Measurements from ENCODE around the gene SRD5A3. TPM values are rescaled to one million over a fixed set of nuclear protein-coding genes. Genes with fewer than 3 reads are reported as not detected.
A peak's percentile ranks its signal among the peaks of the same experiment; 100 is the strongest.
"Not testable (repeated sequence)": the region's sequence is repeated elsewhere in the genome, so short reads cannot be mapped to it uniquely, and the experiment has no call there.

The SRD5A3 gene
- total RNA-seq, 1 donor from 2014 or later = 12.7 TPM

DNA sequence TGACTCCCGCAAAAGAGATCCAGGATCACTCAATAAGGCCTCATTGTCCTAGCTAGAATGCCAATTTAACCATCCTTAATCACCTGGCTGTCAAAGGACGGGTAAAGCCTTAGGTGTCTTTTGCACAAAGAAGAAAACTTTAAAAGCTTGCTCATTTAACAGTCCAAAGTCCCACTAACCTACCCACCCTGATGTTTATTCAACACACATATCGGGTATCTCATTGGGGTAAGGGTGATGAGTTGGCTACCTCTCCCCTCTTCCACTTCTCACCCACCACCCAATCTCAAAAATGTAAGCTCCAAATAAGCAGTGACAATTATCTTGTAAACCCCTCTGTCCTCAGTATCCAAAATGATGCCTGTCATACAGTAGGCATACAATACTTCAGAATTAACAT lies 988 bp upstream of the SRD5A3 start:
- DNase-seq = no peak
- no peak overlapping the region for H3K27ac Mint-ChIP-seq (ENCODE audit: unreplicated experiment)
- H3K4me1 Mint-ChIP-seq (ENCODE audit: low read depth, unreplicated experiment) = peaks cover 2% of the 10 kb centered on the region
- no peaks in the 10 kb centered on the region for H3K36me3 Mint-ChIP-seq (ENCODE audit: unreplicated experiment)
- H3K4me3 Mint-ChIP-seq (ENCODE audit: unreplicated experiment) = no peak overlapping the region
- peaks cover 1% of the 10 kb centered on the region for H3K27me3 Mint-ChIP-seq (ENCODE audit: unreplicated experiment)
- TF ChIP-seq, protein P1, sequence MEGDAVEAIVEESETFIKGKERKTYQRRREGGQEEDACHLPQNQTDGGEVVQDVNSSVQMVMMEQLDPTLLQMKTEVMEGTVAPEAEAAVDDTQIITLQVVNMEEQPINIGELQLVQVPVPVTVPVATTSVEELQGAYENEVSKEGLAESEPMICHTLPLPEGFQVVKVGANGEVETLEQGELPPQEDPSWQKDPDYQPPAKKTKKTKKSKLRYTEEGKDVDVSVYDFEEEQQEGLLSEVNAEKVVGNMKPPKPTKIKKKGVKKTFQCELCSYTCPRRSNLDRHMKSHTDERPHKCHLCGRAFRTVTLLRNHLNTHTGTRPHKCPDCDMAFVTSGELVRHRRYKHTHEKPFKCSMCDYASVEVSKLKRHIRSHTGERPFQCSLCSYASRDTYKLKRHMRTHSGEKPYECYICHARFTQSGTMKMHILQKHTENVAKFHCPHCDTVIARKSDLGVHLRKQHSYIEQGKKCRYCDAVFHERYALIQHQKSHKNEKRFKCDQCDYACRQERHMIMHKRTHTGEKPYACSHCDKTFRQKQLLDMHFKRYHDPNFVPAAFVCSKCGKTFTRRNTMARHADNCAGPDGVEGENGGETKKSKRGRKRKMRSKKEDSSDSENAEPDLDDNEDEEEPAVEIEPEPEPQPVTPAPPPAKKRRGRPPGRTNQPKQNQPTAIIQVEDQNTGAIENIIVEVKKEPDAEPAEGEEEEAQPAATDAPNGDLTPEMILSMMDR (IDR thresholded peaks at IDR 0.05; ENCODE audit: partially characterized antibody, unreplicated experiment) = no peak
- H3K9me3 Mint-ChIP-seq (ENCODE audit: unreplicated experiment) = peaks cover 6% of the 10 kb centered on the region

DNA sequence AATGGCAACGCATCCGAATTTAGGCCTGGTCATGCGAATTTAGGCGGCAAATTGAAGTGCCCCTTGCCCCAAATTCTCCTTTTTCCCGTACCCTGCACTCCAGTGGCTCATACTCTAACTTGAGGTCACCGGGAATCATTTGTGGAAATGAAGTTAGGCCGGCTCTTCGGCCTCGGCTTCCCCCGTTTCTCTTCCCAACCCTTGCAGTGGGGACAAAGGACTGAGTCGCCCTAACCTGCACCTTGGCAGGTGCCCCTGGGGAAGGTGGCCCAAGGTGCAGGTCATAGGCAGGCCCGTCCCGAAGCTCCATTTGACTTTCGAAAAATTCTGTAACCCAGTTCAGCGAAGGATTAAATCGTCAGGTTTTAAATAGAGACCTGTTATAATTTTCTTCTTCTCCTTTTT lies 811 bp downstream of the SRD5A3 start:
- no peaks in the 10 kb centered on the region for H3K36me3 Mint-ChIP-seq (ENCODE audit: unreplicated experiment)
- peaks cover 2% of the 10 kb centered on the region for H3K4me1 Mint-ChIP-seq (ENCODE audit: low read depth, unreplicated experiment)
- TF ChIP-seq, protein P1 (IDR thresholded peaks at IDR 0.05; ENCODE audit: partially characterized antibody, unreplicated experiment) = no peak
- peak overlapping the region; percentile 86 for H3K4me3 Mint-ChIP-seq (ENCODE audit: unreplicated experiment)
- peaks cover 1% of the 10 kb centered on the region for H3K27me3 Mint-ChIP-seq (ENCODE audit: unreplicated experiment)
- peak overlapping the region; percentile 62 for H3K27ac Mint-ChIP-seq (ENCODE audit: unreplicated experiment)
- no peak for DNase-seq
- peaks cover 4% of the 10 kb centered on the region for H3K9me3 Mint-ChIP-seq (ENCODE audit: unreplicated experiment)

DNA sequence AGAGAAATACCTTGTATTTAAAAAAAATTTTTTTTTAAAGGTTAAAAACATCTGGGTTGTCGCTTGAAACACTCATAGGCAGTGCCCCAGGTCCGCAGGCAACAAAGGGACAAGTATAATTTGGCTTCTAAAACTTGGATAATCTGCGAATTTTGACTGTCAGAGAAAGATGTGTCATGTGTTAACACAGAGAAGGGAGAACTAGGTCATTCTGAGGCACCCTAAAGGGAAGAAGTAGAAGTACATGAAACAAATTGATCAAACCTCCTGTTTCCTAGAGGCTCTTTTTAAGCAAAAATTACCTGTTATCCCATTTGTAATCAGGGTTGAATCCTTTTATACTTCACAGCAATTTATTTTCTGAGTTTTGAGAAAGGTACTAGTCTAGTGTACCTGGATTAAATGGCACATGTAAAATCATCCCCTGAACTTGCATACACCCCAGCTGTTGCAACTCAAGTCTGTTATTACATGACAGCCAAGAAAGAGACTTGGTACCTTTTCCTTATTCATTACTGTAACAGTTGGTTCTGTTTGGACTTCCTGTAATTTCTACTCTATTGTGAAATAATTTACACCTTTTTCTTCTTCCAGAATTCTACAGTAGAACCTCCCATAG lies 1.7 kb downstream of the SRD5A3 start:
- Mint-ChIP-seq H3K27ac (ENCODE audit: unreplicated experiment) (no peak overlapping the region), H3K27me3 (ENCODE audit: unreplicated experiment) (peaks cover 1% of the 10 kb centered on the region), H3K9me3 (ENCODE audit: unreplicated experiment) (peaks cover 3% of the 10 kb centered on the region), H3K4me1 (ENCODE audit: low read depth, unreplicated experiment) (peaks cover 2% of the 10 kb centered on the region), H3K4me3 (ENCODE audit: unreplicated experiment) (peak overlapping the region; percentile 86), H3K36me3 (ENCODE audit: unreplicated experiment) (peaks cover 4% of the 10 kb centered on the region)
- TF ChIP-seq, protein P1 (IDR thresholded peaks at IDR 0.05; ENCODE audit: partially characterized antibody, unreplicated experiment) = no peak
- DNase-seq = no peak

DNA sequence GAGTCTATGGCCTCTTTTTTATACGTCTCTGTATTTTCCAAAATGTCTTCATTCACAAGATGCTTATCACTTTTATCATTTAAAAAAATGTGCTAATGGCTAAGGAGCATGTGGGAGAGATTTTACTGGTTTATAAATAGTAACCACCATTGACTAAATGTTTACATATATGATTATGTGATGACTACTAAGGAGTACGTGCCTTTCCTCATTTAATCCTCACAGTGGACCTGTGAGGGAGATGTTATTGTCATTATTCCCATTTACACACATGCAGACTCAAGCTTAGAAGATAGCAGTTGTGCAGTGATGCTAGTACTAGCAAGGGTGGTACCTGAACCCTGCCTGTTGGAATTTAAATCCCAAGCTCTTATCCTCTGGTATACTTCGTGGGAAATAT lies 2.4 kb downstream of the SRD5A3 start:
- Mint-ChIP-seq H3K27ac (ENCODE audit: unreplicated experiment) (no peak overlapping the region), H3K27me3 (ENCODE audit: unreplicated experiment) (peaks cover 1% of the 10 kb centered on the region), H3K4me3 (ENCODE audit: unreplicated experiment) (no peak overlapping the region), H3K36me3 (ENCODE audit: unreplicated experiment) (peaks cover 8% of the 10 kb centered on the region), H3K4me1 (ENCODE audit: low read depth, unreplicated experiment) (peaks cover 2% of the 10 kb centered on the region), H3K9me3 (ENCODE audit: unreplicated experiment) (peaks cover 3% of the 10 kb centered on the region)
- DNase-seq = no peak
- TF ChIP-seq, protein P1 (IDR thresholded peaks at IDR 0.05; ENCODE audit: partially characterized antibody, unreplicated experiment) = no peak

DNA sequence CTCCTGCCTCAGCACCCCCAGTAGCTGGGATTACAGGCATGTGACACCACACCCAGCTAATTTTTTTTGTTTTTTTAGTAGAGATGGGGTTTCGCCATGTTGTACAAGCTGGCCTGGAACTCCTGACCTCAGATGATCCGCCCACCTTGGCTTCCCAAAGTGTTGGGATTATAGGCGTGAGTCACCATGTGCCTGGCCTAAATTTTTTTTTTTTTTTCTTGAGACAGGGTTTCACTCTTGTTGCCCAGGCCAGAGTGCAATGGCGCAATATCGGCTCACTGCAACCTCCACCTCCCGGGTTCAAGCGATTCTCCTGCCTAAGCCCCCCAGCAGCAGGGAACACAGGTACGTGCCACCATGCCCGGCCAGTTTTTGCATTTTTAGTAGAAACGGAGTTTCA lies 4.8 kb downstream of the SRD5A3 start:
- not testable (repeated sequence) for H3K27ac Mint-ChIP-seq (ENCODE audit: unreplicated experiment); H3K27me3 Mint-ChIP-seq (ENCODE audit: unreplicated experiment); H3K9me3 Mint-ChIP-seq (ENCODE audit: unreplicated experiment); H3K4me3 Mint-ChIP-seq (ENCODE audit: unreplicated experiment); H3K4me1 Mint-ChIP-seq (ENCODE audit: low read depth, unreplicated experiment); DNase-seq
- H3K36me3 Mint-ChIP-seq (ENCODE audit: unreplicated experiment) = peaks cover 14% of the 10 kb centered on the region
